ENCODE measurements around the gene FARS2.

Gene FARS2

GRCh38 chr6:5766260-5766659 lies 504.9 kb downstream of the FARS2 start:
- H3K4me1 ChIP-seq (ENCODE audit: control insufficient read depth, insufficient read depth, low read length, poor library complexity, severe bottlenecking): no peaks in the 10 kb centered on the region
- no peak overlapping the region for H3K27ac ChIP-seq (ENCODE audit: low read depth, low read length, severe bottlenecking)
- no peak overlapping the region for H3K4me3 ChIP-seq (ENCODE audit: extremely low read depth, insufficient read depth, low read length, poor library complexity, severe bottlenecking)
- no peaks in the 10 kb centered on the region for H3K36me3 ChIP-seq (ENCODE audit: control insufficient read depth, insufficient read depth, low read length)
- WGBS, 2 experiments (ENCODE audit: insufficient coverage in 2 of 2): 43 to 60% methylated on average over 2 of the region's 3 CpGs
- H3K9me3 ChIP-seq (ENCODE audit: control insufficient read depth, low read length): peaks cover 6% of the 10 kb centered on the region

GRCh38 chr6:5767471-5767870 lies 506.2 kb downstream of the FARS2 start:
- WGBS, 2 experiments (ENCODE audit: insufficient coverage in 2 of 2): 95 to 100% methylated on average over 2 of the region's 2 CpGs
- Histone ChIP-seq H3K27ac (ENCODE audit: low read depth, low read length, severe bottlenecking) (no peak overlapping the region), H3K4me1 (ENCODE audit: control insufficient read depth, insufficient read depth, low read length, poor library complexity, severe bottlenecking) (no peaks in the 10 kb centered on the region), H3K9me3 (ENCODE audit: control insufficient read depth, low read length) (peaks cover 6% of the 10 kb centered on the region), H3K4me3 (ENCODE audit: extremely low read depth, insufficient read depth, low read length, poor library complexity, severe bottlenecking) (no peak overlapping the region), H3K36me3 (ENCODE audit: control insufficient read depth, insufficient read depth, low read length) (no peaks in the 10 kb centered on the region)

GRCh38 chr6:5771211-5771610 lies 509.9 kb downstream of the FARS2 start:
- WGBS, 2 experiments (ENCODE audit: insufficient coverage in 2 of 2): 98 to 100% methylated on average over 6 to 7 of the region's 7 CpGs
- Histone ChIP-seq H3K4me1 (ENCODE audit: control insufficient read depth, insufficient read depth, low read length, poor library complexity, severe bottlenecking) (no peaks in the 10 kb centered on the region), H3K9me3 (ENCODE audit: control insufficient read depth, low read length) (peaks cover 6% of the 10 kb centered on the region), H3K36me3 (ENCODE audit: control insufficient read depth, insufficient read depth, low read length) (peaks cover 2% of the 10 kb centered on the region), H3K4me3 (ENCODE audit: extremely low read depth, insufficient read depth, low read length, poor library complexity, severe bottlenecking) (no peak overlapping the region), H3K27ac (ENCODE audit: low read depth, low read length, severe bottlenecking) (no peak overlapping the region)

GRCh38 chr6:5771759-5772390 lies 510.6 kb downstream of the FARS2 start:
- Histone ChIP-seq H3K36me3 (ENCODE audit: control insufficient read depth, insufficient read depth, low read length) (peaks cover 2% of the 10 kb centered on the region), H3K9me3 (ENCODE audit: control insufficient read depth, low read length) (peaks cover 3% of the 10 kb centered on the region), H3K4me3 (ENCODE audit: extremely low read depth, insufficient read depth, low read length, poor library complexity, severe bottlenecking) (no peak overlapping the region), H3K4me1 (ENCODE audit: control insufficient read depth, insufficient read depth, low read length, poor library complexity, severe bottlenecking) (no peaks in the 10 kb centered on the region), H3K27ac (ENCODE audit: low read depth, low read length, severe bottlenecking) (no peak overlapping the region)
- 69% methylated on average over 5 of the region's 6 CpGs; no CpG with 5 or more reads in 1 of the 2 experiments for WGBS, 2 experiments (ENCODE audit: insufficient coverage in 2 of 2)

- 79 to 96% methylated on average over 7 to 9 of the region's 11 CpGs for WGBS, 2 experiments (ENCODE audit: insufficient coverage in 2 of 2)
- Histone ChIP-seq H3K36me3 (ENCODE audit: control insufficient read depth, insufficient read depth, low read length) (peaks cover 2% of the 10 kb centered on the region), H3K9me3 (ENCODE audit: control insufficient read depth, low read length) (no peaks in the 10 kb centered on the region), H3K4me1 (ENCODE audit: control insufficient read depth, insufficient read depth, low read length, poor library complexity, severe bottlenecking) (no peaks in the 10 kb centered on the region), H3K27ac (ENCODE audit: low read depth, low read length, severe bottlenecking) (no peak overlapping the region), H3K4me3 (ENCODE audit: extremely low read depth, insufficient read depth, low read length, poor library complexity, severe bottlenecking) (no peak overlapping the region)
These were observed 511.3 kb downstream of the FARS2 start for GRCh38 chr6:5772408-5773120.

- Histone ChIP-seq H3K9me3 (ENCODE audit: control insufficient read depth, low read length) (no peaks in the 10 kb centered on the region), H3K4me3 (ENCODE audit: extremely low read depth, insufficient read depth, low read length, poor library complexity, severe bottlenecking) (no peak overlapping the region), H3K36me3 (ENCODE audit: control insufficient read depth, insufficient read depth, low read length) (peaks cover 2% of the 10 kb centered on the region), H3K4me1 (ENCODE audit: control insufficient read depth, insufficient read depth, low read length, poor library complexity, severe bottlenecking) (no peaks in the 10 kb centered on the region), H3K27ac (ENCODE audit: low read depth, low read length, severe bottlenecking) (no peak overlapping the region)
- WGBS, 2 experiments (ENCODE audit: insufficient coverage in 2 of 2): 96 to 97% methylated on average over 6 of the region's 6 CpGs
These were observed 514.8 kb downstream of the FARS2 start for GRCh38 chr6:5776104-5776503.

GRCh38 chr6:5776706-5777390 lies 515.5 kb downstream of the FARS2 start:
- WGBS, 2 experiments (ENCODE audit: insufficient coverage in 2 of 2): 94 to 97% methylated on average over 9 to 10 of the region's 12 CpGs
- H3K4me3 ChIP-seq (ENCODE audit: extremely low read depth, insufficient read depth, low read length, poor library complexity, severe bottlenecking): no peak overlapping the region
- H3K27ac ChIP-seq (ENCODE audit: low read depth, low read length, severe bottlenecking): no peak overlapping the region
- no peaks in the 10 kb centered on the region for H3K4me1 ChIP-seq (ENCODE audit: control insufficient read depth, insufficient read depth, low read length, poor library complexity, severe bottlenecking)
- H3K9me3 ChIP-seq (ENCODE audit: control insufficient read depth, low read length): no peaks in the 10 kb centered on the region
- peaks cover 2% of the 10 kb centered on the region for H3K36me3 ChIP-seq (ENCODE audit: control insufficient read depth, insufficient read depth, low read length)

- H3K9me3 ChIP-seq (ENCODE audit: control insufficient read depth, low read length): no peaks in the 10 kb centered on the region
- no peak overlapping the region for H3K27ac ChIP-seq (ENCODE audit: low read depth, low read length, severe bottlenecking)
- H3K4me3 ChIP-seq (ENCODE audit: extremely low read depth, insufficient read depth, low read length, poor library complexity, severe bottlenecking): no peak overlapping the region
- H3K4me1 ChIP-seq (ENCODE audit: control insufficient read depth, insufficient read depth, low read length, poor library complexity, severe bottlenecking): no peaks in the 10 kb centered on the region
- 86 to 92% methylated on average over 3 to 6 of the region's 7 CpGs for WGBS, 2 experiments (ENCODE audit: insufficient coverage in 2 of 2)
- H3K36me3 ChIP-seq (ENCODE audit: control insufficient read depth, insufficient read depth, low read length): peaks cover 2% of the 10 kb centered on the region
These were observed 517.1 kb downstream of the FARS2 start for GRCh38 chr6:5778317-5778857.

GRCh38 chr6:5778906-5779305 lies 517.6 kb downstream of the FARS2 start:
- Histone ChIP-seq H3K9me3 (ENCODE audit: control insufficient read depth, low read length) (no peaks in the 10 kb centered on the region), H3K36me3 (ENCODE audit: control insufficient read depth, insufficient read depth, low read length) (peaks cover 2% of the 10 kb centered on the region), H3K27ac (ENCODE audit: low read depth, low read length, severe bottlenecking) (no peak overlapping the region), H3K4me3 (ENCODE audit: extremely low read depth, insufficient read depth, low read length, poor library complexity, severe bottlenecking) (no peak overlapping the region), H3K4me1 (ENCODE audit: control insufficient read depth, insufficient read depth, low read length, poor library complexity, severe bottlenecking) (no peaks in the 10 kb centered on the region)
- 87 to 89% methylated on average over 6 of the region's 7 CpGs for WGBS, 2 experiments (ENCODE audit: insufficient coverage in 2 of 2)

GRCh38 chr6:5781019-5781418 lies 519.7 kb downstream of the FARS2 start:
- H3K4me3 ChIP-seq (ENCODE audit: extremely low read depth, insufficient read depth, low read length, poor library complexity, severe bottlenecking): no peak overlapping the region
- no peaks in the 10 kb centered on the region for H3K36me3 ChIP-seq (ENCODE audit: control insufficient read depth, insufficient read depth, low read length)
- 82 to 100% methylated on average over 1 to 5 of the region's 6 CpGs for WGBS, 2 experiments (ENCODE audit: insufficient coverage in 2 of 2)
- H3K27ac ChIP-seq (ENCODE audit: low read depth, low read length, severe bottlenecking): no peak overlapping the region
- no peaks in the 10 kb centered on the region for H3K4me1 ChIP-seq (ENCODE audit: control insufficient read depth, insufficient read depth, low read length, poor library complexity, severe bottlenecking)
- H3K9me3 ChIP-seq (ENCODE audit: control insufficient read depth, low read length): no peaks in the 10 kb centered on the region

Data from mesodermal cell (in vitro differentiated cells).